Measurements from ENCODE around the gene NUDT2.

- TF ChIP-seq CTCF (IDR thresholded peaks at IDR 0.05), result no peak
- no peak for TF ChIP-seq EZH2 (IDR thresholded peaks at IDR 0.05; ENCODE audit: borderline replicate concordance, insufficient read depth, low read depth, low read length, poor library complexity, severe bottlenecking)
Observed at GRCh38 chr9:34337403-34337802, 8.0 kb downstream of the NUDT2 start.

All from B cell (primary cell).